HG03066 (cell line): ENCODE results near the gene ZBTB21.
A peak's percentile ranks its signal among the peaks of the same experiment; 100 is the strongest.

Experiments
- ATAC-seq: cut with Tn5 transposase; IDR thresholded peaks from one replicate; pipeline ENCODE4 v1.9.1; 2021; ENCODE audit warnings: low read depth; ENCODE audit not compliant: unreplicated experiment

ZBTB21 gene

GRCh38 chr21:42021371-42022090, 11.4 kb upstream of the ZBTB21 start:
- no peak for ATAC-seq

- no peak for ATAC-seq
Measured at GRCh38 chr21:42019706-42020105, 9.5 kb upstream of the ZBTB21 start.

DNA sequence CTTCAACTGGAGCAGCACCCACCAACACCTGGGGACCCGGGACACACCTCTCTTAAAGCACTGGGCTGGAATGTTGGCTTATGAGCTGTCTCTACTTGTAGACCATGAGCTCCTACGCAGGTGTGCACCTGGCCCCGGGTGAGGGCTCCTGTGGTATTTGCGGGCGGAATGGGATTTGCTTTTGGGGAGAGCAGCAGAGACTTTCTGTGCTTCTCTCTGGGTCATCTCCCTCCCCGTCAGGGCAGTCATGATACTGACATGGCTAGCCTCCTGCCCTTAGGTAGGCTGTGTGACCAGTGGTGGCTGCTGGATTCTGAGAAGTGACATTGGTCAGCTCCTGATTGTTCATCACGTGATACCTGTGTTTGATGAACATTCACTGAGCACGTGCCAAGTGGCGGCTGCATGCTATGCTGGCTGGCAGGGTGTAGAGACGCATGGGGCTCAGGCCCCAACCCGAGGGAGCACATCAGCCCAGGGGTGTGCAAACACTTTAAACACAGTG, 9.0 kb upstream of the ZBTB21 start:
- ATAC-seq, result no peak

DNA sequence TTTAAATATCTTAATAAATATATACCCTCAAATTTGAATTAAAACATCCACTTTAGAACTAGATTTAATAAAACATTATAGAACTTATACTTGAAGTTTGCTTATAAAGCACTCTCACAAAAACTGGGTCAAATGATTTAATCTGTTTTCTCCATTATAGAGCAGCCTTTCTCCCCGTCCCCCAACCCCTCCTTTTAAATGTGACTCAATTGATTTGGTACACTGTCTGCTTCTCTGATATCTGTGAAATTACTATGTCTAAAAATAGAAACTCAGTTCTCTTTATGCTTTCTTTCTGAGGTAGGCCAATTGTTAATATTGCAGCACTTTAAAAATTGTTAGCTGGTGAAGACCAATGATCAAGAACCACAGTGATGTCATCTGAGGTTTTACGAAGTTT, 6.9 kb upstream of the ZBTB21 start:
- ATAC-seq, result no peak

GRCh38 chr21:42016364-42016985, 6.3 kb upstream of the ZBTB21 start:
- no peak for ATAC-seq

GRCh38 chr21:42013931-42014330, 3.8 kb upstream of the ZBTB21 start:
- ATAC-seq, result no peak

GRCh38 chr21:42013376-42013775, 3.2 kb upstream of the ZBTB21 start:
- no peak for ATAC-seq

DNA sequence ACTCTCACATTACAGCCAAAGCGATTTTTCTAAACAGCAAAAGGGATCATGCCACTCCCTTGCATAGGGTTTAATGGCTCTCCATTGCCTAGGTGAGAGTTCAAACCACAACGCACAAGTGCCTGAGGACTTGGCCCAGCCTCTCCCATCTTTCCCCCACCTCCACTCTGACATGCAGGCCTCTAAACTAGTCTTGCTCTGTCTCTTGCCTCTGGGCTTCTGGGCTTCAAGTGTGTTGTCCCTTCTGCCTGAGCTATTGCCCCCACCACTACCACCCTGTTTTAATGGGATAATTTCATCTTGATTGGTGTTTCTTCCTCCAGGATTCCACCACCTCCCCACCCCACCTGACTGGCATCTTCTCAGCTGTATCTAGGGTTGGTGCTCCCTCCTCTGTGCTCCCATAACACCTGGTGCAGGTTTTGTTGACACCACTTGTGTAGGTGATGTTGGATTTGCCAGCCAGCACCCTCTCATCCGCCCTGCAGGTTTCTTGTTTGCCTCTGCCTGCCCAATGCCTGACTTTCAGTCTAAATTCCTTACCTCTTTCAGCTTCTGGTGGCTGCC, 2.7 kb upstream of the ZBTB21 start:
- no peak for ATAC-seq

GRCh38 chr21:42012344-42012743, 2.2 kb upstream of the ZBTB21 start:
- ATAC-seq, result no peak

DNA sequence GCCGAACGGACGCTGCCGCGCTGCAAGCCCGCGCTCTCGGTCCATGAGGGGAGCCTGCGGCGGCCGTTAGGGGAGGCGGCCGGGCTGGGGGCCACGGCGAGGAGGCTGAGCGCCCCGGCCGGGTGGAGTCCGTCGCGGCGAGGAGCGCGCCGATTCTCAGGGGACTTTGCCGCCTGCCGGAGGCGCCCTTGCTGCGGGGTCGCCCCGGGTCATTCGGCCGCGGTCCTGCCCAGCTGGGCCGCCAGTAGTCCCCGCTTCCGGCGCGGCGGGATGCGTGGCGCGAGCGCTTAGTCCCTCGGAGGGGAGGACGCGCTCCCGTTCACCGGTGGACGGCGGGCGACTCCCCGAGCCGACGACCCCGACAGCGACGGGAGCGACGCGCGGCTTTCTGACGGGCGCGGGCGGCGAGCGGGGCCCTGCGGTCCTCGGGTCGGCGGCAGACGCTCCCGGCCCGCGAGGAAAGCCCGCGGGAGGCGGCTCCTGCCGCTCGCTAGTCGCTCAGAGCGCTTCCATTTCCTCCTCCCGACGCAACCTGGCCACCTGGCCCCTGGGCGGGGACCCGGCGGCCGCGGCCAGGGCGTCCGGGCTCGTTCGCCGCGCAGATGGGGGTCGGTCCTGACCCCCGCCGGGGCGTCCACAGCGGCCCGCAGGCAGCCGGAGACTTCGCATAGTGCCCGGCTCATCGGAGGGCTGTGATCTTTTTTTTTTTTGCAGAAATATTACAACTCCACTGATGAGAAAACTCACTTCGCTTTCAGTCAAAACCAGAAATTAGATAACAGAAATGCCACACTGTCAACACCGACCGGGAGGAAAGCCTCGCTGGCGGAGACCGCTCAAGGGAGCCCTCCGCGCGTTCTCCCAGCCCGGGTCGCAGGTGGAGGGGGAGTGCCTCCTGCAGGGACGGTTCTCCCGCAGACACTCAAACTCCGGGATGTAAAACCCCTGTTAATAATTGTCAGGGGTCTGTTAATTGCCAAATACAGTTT, 641 bp upstream of the ZBTB21 start:
- peak; percentile 16 for ATAC-seq

GRCh38 chr21:42009018-42009830, 936 bp downstream of the ZBTB21 start:
- ATAC-seq, result peak; percentile 18

GRCh38 chr21:42007356-42007940, 2.7 kb downstream of the ZBTB21 start:
- ATAC-seq, result no peak

DNA sequence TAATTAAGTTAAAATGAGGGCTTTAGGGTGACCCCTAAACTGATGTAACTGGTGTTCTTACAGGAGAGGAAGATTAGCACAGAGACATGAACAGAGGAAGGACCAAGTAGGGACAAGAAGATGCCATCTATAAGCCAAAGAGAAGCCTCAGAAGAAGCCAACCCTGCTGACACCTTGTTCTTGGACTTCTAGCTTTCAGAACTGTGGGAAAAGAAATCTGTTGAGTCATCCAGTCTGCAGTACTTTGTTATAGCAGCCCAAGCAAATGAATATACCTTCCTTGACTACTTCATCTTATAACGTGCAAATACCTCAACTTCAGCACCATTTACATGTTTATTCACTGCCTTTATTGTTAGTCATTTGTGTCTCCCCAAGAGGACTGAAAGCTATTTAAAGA, 3.4 kb downstream of the ZBTB21 start:
- ATAC-seq, result no peak

DNA sequence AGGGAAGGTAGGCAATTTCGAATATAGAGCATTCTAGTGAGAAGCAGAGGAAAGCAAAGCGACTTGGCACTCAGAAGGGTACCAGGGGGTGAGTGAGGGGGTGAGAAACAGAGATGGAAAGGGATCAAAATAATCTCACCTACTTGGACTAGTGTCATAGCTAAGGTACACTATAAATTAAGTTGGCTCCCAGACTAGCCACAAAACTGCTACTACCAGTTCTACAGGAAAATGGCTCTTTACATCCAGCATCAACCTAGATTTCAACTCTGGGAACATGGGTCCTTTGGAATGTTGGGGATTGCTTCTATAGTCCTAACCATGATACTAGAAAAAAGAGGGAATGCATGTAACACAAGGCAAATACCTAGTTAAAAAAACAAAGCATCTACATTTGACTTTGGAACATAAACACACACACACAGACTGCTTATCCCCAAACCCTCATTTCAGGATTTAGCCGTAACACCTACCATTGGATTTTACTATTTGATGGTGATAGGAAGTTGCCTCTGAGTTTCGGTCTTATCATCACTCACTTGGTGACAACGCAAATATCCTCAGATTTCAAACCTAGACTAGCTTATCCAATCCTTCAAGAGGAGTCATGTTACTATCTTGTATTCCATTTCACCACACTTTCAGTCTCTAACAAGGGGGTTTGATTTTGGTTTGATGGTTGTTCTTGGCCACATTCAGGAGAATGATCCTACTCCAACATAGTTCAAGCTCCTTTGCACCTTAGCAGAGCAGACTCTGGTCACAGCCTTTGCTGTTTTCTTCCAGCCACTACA, 5.6 kb downstream of the ZBTB21 start:
- ATAC-seq, result no peak

GRCh38 chr21:42003051-42003461, 7.1 kb downstream of the ZBTB21 start:
- no peak for ATAC-seq

GRCh38 chr21:42002421-42002958, 7.7 kb downstream of the ZBTB21 start:
- peak; percentile 89 for ATAC-seq

DNA sequence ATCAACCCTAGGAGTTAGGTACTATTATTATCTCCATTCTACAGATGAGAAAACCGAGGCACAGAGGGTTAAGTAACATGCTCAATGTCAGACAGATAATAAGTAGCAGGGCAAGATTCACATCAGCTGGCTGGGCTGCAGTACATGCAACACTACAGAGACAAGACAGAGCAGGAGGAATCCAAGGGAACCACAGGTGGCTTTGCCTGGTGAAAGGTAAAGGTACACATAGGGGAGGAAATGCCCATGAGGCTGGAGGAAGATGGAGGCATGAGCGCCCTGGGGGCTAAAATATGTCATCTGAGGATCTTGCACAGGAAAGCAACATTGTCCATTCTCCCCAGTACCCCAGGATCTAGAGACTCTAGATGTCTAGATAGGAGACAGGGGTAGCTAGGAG, 8.4 kb downstream of the ZBTB21 start:
- ATAC-seq, result no peak

DNA sequence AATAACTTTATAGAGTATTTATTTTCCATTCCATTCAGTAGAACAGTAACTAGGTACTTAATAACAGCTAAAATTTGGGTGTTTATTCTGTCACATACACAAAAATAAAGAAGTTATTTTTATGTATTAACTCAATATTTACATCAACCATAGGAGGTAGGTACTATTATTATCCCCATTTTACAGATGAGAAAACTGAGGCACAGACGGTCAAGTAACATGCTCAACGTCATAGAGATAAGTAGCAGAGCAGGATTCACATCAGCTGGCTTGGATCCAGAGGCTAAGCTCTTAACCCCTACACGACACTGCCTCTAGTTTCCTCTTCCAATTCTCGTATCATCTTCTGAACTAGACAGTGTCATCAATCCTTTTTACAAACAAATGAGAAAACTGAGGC, 9.3 kb downstream of the ZBTB21 start:
- no peak for ATAC-seq
